A172 (cell line): Measurements from ENCODE around the gene MAJIN. TPM values are rescaled to one million over a fixed set of nuclear protein-coding genes. Genes with fewer than 3 reads are reported as not detected.

ENCODE experiments used
- DNase-seq: peaks from one replicate; pipeline ENCODE4 v3.0.0-alpha.2; 2015; ENCODE audit warnings: low spot score
- total RNA-seq: library from RNA; depleted of rRNA; stranded (reverse); fragments of >200 nt; shearing (Covaris generic); gene quantifications from 2 replicates; pipeline ENCODE4 v1.2.3, GENCODE V29; 2014; rRNA removed

The MAJIN gene
- total RNA-seq, 1 experiment from 2014 or later = not detected

GRCh38 chr11:64893194-64894069 lies 78.5 kb downstream of the MAJIN start:
- DNase-seq = no peak

DNA sequence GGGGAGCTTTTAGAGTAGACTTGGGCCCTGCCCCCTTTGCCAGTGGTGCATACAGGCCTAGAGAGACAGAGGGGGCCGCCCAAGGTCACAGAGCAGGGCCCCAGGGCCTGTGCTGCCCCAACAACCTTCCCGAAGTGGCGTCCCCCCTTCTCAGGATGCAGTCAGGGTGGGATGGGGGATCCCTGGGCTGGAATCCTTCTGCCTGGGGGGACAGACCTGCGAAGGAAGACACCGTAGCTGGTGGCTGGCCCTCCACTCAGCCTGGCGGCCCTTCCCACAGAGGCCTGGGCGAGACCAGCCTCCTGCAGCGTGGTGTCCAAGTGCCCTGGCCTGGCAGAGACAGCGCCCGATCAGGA lies 79.1 kb downstream of the MAJIN start:
- DNase-seq = no peak

DNA sequence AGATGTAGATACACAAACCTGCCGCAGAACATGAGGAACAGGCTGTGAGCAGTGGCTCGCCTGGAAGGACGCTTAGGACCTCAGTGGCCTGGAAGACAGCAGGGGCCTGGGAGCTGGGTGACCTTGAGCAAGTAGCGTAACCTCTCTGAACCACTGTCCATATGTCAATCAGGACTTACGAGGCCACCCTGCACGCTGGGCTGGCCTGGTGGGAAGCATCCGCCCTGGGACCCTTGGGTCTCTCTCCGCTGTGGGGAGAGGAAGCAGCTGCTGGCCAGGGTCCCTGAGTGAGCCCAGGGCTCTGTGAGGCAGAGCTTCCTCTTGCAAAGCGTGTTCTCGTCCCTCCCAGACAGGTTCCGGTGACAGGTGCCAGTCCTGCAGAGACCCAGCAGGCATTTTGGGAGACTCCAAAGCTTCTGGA lies 79.5 kb downstream of the MAJIN start:
- DNase-seq = no peak

- DNase-seq = no peak
These were observed 80.0 kb downstream of the MAJIN start for GRCh38 chr11:64891880-64892279.

DNA sequence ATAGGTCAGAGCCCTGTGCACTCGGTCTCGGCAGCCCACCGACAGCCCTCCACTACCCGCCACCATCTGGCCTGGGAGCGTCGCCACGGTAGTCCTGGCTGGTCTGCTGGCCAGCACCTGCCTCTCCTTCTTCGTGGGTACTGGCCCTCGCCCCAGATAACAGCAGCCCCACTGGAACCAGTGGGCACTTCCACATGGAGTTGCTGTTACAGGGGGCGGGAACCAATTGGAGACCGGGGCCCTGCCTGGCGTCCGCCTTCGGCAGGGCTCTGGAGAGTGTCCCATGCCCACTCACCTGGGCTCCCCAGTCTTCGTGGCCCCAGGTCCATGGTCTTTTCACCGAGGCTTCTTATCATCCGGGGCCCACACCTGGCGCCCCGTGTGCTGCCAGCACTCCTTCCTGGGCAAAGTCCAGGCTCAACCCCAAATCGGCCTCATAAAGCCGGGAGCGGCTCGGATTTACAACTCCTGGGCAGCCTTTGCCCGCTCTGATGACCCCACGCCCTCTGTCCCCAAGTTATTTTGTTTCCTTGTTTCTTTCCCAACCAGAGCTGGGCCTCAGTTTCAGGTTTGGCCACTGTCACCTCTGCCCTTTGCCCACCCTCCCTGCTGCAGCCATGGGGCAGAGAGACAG lies 80.6 kb downstream of the MAJIN start:
- no peak for DNase-seq

- DNase-seq = no peak
These were observed 81.4 kb downstream of the MAJIN start for GRCh38 chr11:64890522-64890939.

- no peak for DNase-seq
These were observed 83.0 kb downstream of the MAJIN start for GRCh38 chr11:64888729-64889511.

DNA sequence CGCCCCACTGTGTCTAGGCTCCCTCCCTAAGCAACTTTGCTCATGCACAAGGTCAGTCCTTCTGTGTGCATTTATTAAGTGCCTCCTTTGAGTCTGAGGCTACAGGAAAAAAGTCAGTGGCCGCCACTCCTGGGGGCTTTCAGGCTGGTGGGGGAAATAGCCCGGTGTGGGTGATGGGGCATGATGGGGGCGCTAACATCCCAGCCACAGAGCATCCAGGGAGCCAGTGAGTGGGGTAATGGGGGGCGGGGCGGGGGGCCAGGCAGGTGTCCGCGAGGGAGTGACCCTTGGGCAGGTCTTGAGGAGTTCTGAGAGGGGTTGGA lies 83.5 kb downstream of the MAJIN start:
- DNase-seq = no peak

Other genes starting within 250 kb of the MAJIN start
- 0.05 and 0.14 TPM in 2 replicates for gene NRXN2, start 248.9 kb downstream of the MAJIN start, total RNA-seq
- 0.07 and 2.1 TPM in 2 replicates for gene RASGRP2, start 228.0 kb downstream of the MAJIN start, total RNA-seq
- 0.12 TPM in 1 of 2 replicates, not detected in the other for gene PYGM, start 212.1 kb downstream of the MAJIN start, total RNA-seq
- gene SF1, start 193.6 kb downstream of the MAJIN start, total RNA-seq = 61.8 and 149 TPM in 2 replicates
- gene MAP4K2, start 168.9 kb downstream of the MAJIN start, total RNA-seq = 30.8 and 40.5 TPM in 2 replicates
- gene MEN1, start 161.6 kb downstream of the MAJIN start, total RNA-seq = 14.3 and 15.0 TPM in 2 replicates
- gene CDC42BPG, start 127.5 kb downstream of the MAJIN start, total RNA-seq = 3.7 and 4.1 TPM in 2 replicates
- 81.4 and 117 TPM in 2 replicates for gene EHD1, start 93.5 kb downstream of the MAJIN start, total RNA-seq
- 10.7 and 15.1 TPM in 2 replicates for gene ATG2A, start 54.9 kb downstream of the MAJIN start, total RNA-seq
- 18.4 and 19.6 TPM in 2 replicates for gene PPP2R5B, start 47.4 kb downstream of the MAJIN start, total RNA-seq
- not detected in 2 replicates for gene GPHA2, start 36.2 kb downstream of the MAJIN start, total RNA-seq
- 0.50 and 0.59 TPM in 2 replicates for gene BATF2, start 24.9 kb upstream of the MAJIN start, total RNA-seq
- gene ARL2, start 42.1 kb upstream of the MAJIN start, total RNA-seq = 170 and 196 TPM in 2 replicates
- gene SNX15, start 55.3 kb upstream of the MAJIN start, total RNA-seq = 13.4 and 31.2 TPM in 2 replicates
- 44.0 and 52.3 TPM in 2 replicates for gene SAC3D1, start 69.1 kb upstream of the MAJIN start, total RNA-seq
- not detected in 2 replicates for gene NAALADL1, start 86.4 kb upstream of the MAJIN start, total RNA-seq
- gene CDCA5, start 111.9 kb upstream of the MAJIN start, total RNA-seq = 40.0 and 49.5 TPM in 2 replicates
- 41.4 and 65.5 TPM in 2 replicates for gene ZFPL1, start 112.1 kb upstream of the MAJIN start, total RNA-seq
- gene VPS51, start 124.1 kb upstream of the MAJIN start, total RNA-seq = 51.1 and 208 TPM in 2 replicates
- 1.9 and 8.5 TPM in 2 replicates for gene TM7SF2, start 139.8 kb upstream of the MAJIN start, total RNA-seq
- 10.4 and 22.3 TPM in 2 replicates for gene ZNHIT2, start 145.6 kb upstream of the MAJIN start, total RNA-seq
- 286 and 528 TPM in 2 replicates for gene FAU, start 150.0 kb upstream of the MAJIN start, total RNA-seq
- gene MRPL49, start 150.2 kb upstream of the MAJIN start, total RNA-seq = 52.8 and 82.4 TPM in 2 replicates
- gene SYVN1, start 162.4 kb upstream of the MAJIN start, total RNA-seq = 17.0 and 30.6 TPM in 2 replicates
- not detected in 2 replicates for gene SPDYC, start 198.1 kb upstream of the MAJIN start, total RNA-seq
- gene CAPN1, start 209.8 kb upstream of the MAJIN start, total RNA-seq = 156 and 170 TPM in 2 replicates